Activated CD8-positive, alpha-beta memory T cell treated with anti-CD3 and anti-CD28 coated beads for 48 hours (primary cell): ENCODE measurements around the gene GPR22.

Experiments
- DNase-seq, 3 experiments: peaks; one replicate each; pipeline ENCODE4 v3.0.0-alpha.2; 2020; ENCODE audit warnings: low read depth in 2 of 3, low spot score in 2 of 3

The GPR22 gene

DNA sequence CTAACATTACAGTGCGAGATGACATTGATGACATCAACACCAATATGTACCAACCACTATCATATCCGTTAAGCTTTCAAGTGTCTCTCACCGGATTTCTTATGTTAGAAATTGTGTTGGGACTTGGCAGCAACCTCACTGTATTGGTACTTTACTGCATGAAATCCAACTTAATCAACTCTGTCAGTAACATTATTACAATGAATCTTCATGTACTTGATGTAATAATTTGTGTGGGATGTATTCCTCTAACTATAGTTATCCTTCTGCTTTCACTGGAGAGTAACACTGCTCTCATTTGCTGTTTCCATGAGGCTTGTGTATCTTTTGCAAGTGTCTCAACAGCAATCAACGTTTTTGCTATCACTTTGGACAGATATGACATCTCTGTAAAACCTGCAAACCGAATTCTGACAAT is 4.3 kb downstream of the GPR22 start:
- no peak for DNase-seq

DNA sequence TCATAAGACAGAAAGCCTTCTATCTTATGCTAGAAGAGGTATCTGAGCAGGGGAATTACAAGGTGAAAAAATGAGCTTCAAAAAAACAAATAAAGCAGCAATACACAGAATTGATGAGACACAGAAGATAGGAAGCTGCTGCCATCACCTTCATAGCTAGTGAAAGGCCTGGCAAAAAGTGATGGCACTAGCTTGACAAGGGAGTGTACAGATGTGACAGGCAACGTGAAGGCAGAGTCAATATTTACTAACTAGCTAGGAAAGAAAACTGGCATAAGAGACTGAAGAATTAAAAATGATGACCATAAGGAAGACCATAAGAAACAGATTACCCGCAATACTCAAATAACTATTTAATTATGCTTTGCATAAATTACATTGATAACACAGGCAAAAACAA is 9.4 kb downstream of the GPR22 start:
- DNase-seq: no peak

- no peak for DNase-seq
Observed at GRCh38 chr7:107480932-107481331, 11.1 kb downstream of the GPR22 start.

GRCh38 chr7:107482571-107482970 is 12.7 kb downstream of the GPR22 start:
- no peak for DNase-seq

DNA sequence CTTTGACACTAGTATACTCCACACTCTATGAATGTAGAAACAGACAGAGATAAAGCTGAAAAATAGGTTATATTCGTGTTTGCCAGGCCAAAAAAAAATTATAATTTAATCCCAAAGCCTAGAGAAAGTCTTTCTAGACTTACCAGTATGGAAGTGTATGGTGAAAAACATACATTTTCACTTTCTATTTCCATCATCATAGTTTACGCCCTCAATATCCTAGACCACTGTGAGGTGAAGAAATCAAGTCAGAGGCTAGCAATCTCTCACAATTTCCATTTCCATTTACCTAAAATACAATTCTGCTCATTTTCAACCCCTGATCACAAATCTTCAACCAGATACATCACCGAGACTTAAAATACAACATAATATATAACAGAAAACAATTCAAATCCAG is 16.2 kb downstream of the GPR22 start:
- no peak for DNase-seq

- no peak for DNase-seq
Observed at GRCh38 chr7:107492875-107493274, 23.0 kb downstream of the GPR22 start.

DNA sequence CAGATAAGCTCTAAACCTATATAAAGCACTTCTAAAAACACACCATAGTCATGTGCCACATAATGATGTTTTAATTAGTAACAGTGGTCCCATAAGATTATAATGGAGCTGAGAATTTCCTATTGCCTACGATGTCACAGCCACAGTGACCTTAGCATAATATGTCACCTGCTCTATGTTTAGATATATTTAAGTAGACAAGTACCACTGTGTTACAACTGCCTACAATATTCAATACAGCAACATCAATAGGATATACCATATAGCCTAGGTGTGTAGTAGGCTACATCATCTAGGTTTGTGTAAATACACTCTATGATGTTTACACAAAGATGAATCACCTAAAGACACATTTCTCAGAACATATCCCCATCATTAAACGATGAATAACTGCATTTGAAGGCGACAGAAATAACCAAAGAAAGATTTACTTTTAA is 24.5 kb downstream of the GPR22 start:
- DNase-seq: no peak

GRCh38 chr7:107494884-107495283 is 25.0 kb downstream of the GPR22 start:
- no peak for DNase-seq

GRCh38 chr7:107495516-107495915 is 25.7 kb downstream of the GPR22 start:
- no peak for DNase-seq

GRCh38 chr7:107499731-107500130 is 29.9 kb downstream of the GPR22 start:
- DNase-seq: no peak

- no peak for DNase-seq
Observed at GRCh38 chr7:107501593-107501992, 31.7 kb downstream of the GPR22 start.

DNA sequence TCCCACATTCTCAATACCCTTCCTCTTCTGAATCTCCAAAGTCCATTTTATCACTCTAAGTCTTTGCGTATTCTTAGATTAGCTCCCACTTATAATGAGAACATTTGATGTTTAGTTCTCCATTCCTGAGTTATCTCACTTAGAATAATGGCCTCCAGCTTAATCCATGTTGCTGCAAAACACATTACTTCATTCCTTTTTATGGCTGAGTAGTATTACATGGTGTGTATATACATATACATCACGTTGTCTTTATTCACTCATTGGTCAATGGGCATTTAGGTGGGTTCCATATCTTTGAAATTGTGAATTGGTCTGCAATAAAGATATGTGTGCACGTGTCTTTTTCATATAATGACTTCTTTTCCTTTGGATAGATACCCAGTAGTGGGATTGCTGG is 32.3 kb downstream of the GPR22 start:
- no peak for DNase-seq

- DNase-seq: no peak
Observed at GRCh38 chr7:107502797-107503196, 32.9 kb downstream of the GPR22 start.

DNA sequence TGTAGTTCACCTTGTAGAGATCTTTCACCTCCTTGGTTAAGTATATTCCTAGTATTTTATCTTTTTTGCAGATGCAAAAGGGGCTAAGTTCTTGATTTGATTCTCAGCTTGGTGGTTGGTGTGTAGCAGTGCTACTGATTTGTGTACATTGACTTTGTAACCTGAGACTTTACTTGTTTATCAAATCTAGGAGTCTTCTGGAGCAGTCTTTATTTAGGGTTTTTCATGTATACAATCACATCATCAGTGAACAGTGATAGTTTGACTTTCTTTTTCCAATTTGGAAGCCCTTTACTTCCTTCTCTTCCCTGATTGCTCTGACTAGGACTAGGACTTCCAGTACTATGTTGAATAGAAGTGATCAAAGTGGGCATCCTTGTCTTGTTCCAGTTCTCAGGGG is 33.8 kb downstream of the GPR22 start:
- DNase-seq: no peak

DNA sequence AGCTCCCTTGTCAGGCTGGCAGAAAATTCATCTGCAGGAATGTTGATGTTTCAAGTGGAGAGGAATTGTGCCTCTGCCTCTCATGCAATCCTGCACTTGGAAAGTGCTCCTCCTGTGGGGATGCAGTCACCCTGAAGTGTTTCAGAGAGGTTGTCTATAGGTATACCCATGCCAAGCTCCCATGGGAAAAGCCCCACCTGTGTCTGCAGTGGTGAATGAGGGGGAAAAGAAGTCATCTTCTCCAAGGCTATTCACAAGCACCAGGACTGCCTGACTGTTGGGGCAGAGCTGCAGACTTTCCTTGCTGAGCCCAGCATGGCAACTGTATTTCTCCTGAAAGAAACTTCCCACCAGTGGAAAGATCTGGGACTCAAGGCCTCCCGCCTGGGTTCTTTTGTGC is 35.5 kb downstream of the GPR22 start:
- DNase-seq: no peak

DNA sequence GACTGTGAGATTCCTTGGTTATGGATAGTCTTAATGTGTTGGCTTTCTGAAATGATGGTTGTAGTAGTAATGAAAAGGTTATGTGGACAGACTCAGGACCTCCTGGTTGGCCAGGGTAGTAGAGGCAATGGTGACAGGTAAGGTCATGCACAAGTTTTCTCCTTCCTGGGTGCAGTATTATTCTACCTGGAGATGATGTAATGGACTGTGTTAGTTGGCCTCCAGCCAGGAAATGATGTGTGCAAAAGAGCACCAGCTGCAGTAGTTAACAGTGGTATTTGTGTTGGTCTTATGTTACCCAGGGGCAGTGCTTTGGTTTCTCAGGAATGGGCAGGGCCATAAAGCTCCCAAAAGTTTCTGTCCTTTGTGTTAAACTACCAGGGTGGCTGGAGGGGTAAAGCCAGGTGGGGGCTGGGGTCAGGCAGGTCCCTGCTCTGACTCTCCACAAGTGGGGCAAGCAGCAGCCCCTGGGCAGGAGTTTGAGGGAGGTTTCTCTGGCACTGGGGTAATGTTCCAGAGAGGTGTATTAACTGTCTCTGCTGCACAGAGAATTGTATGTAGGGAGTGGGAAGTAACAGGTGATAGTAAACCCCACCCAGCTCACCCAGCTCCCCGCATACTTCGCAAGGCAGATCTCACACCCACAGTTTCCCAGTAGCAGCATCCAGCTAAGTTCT is 36.3 kb downstream of the GPR22 start:
- no peak for DNase-seq

GRCh38 chr7:107506674-107507339 is 37.0 kb downstream of the GPR22 start:
- DNase-seq: no peak
